ENCODE results near the gene SLC16A2.
"Not testable (repeated sequence)": the region's sequence is repeated elsewhere in the genome, so short reads cannot be mapped to it uniquely, and the experiment has no call there.

SLC16A2 gene

DNA sequence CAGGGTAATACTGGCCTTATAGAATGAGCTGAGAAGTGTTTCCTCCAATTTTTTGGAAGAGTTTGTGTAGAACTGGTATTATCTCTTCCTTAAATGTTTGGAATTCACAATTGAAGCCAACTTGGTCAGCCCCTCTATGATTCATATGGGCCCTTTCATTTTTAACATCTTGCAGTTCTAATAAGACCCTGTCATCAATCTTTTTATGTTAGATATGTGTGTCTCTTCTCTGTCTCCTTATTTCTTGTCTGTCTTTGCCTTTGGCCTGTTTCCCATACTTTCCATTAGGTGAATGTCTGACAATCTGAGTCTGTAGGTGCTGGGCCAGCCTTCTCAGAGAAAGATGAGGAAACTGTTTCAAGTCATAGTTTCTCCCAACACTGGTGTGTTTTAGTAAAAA lies 88.7 kb downstream of the SLC16A2 start:
- DNase-seq, result no peak

DNA sequence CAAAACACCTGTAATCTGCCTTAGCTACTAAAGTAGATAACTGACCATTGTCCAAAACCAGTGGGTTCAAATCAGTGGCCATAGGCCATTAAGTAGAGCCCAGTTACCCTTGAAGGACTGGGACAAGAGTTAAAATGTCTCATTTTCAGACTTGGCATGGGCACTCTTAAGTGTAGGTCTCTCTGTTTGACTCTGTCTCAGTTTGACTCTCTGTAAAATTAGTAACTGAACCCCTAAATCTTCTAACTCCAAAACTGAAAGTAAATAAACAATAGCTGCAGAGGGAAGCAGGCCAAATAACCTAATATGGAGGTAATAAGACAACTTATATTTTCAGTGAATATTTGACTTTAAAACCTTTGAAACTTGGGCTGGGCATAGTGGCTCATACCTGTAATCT lies 89.1 kb downstream of the SLC16A2 start:
- DNase-seq, result no peak

GRCh38 chrX:74511704-74512103 lies 90.4 kb downstream of the SLC16A2 start:
- DNase-seq, result no peak

GRCh38 chrX:74514384-74514783 lies 93.1 kb downstream of the SLC16A2 start:
- no peak for DNase-seq

GRCh38 chrX:74515356-74515755 lies 94.1 kb downstream of the SLC16A2 start:
- DNase-seq, result no peak

DNA sequence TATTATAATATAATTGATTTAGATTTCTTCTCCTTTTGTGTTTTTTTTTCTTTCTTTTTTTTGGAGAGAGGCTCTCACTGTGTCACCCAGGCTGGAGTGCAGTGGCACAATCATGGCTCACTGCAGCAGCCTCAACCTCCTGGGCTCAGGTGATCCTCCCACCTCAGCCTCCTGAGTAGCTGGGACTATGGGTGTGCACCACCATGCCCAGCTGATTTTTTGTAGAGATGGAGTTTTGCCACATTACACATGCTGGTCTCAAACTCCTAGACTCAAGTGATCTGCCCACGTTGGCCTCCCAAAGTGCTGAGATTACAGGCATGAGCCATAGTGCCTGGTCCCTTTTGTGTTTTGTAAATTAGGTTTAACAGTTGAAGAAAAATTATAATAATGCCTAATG lies 94.7 kb downstream of the SLC16A2 start:
- DNase-seq, result not testable (repeated sequence)

- DNase-seq, result no peak
Observed at GRCh38 chrX:74519870-74520269, 98.6 kb downstream of the SLC16A2 start.

DNA sequence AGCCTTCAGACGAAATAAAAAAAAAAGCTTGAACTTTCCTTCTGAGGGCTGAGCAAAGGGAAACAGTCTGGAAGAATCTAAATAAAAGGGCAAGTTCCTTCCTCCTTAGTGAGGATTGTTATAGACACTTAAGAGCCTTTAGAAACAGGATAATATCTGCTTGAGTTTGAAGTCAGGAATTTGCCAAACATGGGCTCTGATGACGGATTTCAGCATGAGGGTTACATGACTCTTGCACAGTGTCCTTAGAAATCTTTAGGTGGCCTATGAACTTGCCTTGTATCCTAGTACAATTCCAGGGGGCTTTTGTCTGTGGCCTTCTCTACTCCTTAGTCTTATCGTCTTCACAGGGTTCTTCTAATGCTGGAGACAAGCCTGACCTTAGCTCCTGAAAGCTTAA lies 99.0 kb downstream of the SLC16A2 start:
- DNase-seq, result no peak

- no peak for DNase-seq
Observed at GRCh38 chrX:74520896-74521295, 99.6 kb downstream of the SLC16A2 start.

GRCh38 chrX:74521961-74522751 lies 100.9 kb downstream of the SLC16A2 start:
- DNase-seq, result peak; percentile 48

DNA sequence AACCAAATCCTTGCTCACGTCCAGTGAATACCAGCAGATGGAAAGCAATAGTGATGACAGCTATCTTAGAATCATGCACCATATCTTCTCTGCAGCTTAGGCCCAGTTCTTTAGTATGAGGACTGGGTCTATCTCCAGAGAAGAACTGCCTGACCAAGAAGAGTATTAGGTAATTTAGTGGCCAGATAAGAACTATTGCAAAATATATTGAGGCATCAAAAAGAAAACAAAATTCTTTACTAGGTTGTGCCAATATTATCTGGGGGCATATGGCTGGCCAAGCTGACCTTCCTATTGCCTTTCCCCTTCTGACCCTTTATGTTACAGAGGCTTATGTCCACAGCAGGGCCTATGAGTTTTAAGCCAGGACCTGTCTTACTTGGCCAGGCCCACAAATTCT lies 101.9 kb downstream of the SLC16A2 start:
- no peak for DNase-seq

GRCh38 chrX:74523870-74524735 lies 102.8 kb downstream of the SLC16A2 start:
- DNase-seq, result no peak

DNA sequence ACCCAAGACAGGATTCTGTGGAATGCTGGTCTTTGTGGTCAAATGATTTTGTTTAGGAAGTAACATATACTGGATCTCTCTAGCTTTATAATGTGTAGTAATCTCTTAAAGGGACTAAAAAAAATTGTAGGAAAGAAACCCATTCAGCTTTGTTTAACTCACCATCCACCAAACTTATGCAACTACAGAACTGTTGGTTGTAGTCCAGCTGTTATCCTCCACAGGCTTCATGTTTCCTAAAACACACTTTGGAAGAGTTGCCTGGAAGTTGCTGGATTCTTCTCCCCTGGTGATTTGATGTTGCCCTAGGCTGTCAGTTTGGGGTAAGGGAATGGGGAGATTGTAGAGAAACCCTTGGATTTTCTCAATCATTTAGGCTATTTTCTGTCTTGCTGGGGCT lies 103.8 kb downstream of the SLC16A2 start:
- no peak for DNase-seq

GRCh38 chrX:74526764-74527163 lies 105.5 kb downstream of the SLC16A2 start:
- DNase-seq, result no peak

- DNase-seq, result no peak
Observed at GRCh38 chrX:74527350-74527749, 106.1 kb downstream of the SLC16A2 start.

DNA sequence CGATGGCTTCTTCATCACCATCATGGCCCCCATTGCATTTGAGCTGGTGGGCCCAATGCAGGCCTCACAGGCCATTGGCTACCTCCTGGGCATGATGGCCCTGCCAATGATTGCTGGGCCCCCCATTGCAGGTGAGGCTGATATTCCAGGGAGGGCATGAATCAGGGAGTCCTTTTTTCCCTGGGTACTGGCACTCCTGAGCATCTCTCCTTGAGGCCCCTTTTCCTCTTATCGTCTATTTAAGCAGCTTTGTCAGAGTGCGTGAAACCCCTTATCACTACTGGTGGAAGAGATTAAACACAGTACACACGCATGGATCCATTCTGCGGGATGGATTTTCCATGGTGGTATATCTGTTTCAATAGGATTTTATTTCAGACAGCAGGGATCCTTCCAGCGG lies 108.0 kb downstream of the SLC16A2 start:
- DNase-seq, result no peak

DNA sequence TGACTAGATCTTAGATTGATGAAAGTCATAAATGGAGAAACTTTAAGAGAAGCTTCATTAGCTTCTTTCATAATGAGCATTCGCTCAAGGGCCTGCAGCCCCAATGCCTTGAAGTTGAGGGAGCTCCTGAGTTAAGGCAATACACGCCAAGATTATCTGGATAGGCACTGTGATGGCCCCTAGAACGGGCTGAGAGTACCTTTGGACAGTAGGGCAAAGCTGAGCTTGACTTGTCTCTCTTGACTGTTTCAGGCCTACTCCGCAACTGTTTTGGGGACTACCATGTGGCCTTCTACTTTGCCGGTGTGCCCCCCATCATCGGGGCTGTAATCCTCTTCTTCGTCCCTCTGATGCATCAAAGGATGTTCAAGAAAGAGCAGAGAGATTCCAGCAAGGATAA lies 109.8 kb downstream of the SLC16A2 start:
- DNase-seq, result no peak

- no peak for DNase-seq
Observed at GRCh38 chrX:74534569-74535038, 113.3 kb downstream of the SLC16A2 start.

GRCh38 chrX:74535086-74535407 lies 113.8 kb downstream of the SLC16A2 start:
- DNase-seq, result no peak

DNA sequence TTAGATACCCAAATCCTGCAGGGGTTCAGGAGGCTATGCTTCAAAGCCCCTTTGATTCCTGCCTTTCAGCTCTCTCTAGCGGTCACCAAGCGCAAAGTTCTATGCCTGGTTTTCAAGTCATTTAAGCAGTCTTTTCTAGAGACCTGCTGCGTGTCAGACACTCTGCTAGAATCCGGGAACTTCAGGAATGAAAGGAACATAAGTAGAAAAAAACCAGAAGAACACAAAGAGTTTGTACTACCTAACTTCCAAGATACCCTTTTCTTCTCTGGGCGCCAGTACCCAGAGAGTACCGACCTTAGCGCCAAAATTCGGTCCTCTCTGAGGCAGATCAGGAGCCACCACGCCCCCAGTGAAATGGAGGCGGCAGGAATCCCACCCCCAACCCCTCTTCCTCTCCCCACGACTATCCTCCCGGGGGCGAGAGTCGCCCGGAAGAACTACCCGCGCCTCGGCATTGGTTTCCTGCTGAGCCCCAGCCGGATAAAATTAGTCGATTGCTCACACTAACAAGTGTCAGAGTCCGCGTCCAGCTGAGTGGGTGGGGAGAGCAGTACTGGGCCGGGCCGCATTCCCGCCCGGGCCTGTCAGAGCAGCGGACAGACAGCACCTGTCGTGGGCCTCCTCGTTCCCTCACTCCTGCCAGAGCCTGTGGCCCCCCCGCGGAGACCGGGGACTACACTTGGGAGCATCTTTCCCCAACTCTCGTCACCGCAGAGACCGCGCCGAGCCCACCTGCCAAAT lies 114.3 kb downstream of the SLC16A2 start:
- DNase-seq, result peak; percentile 79

DNA sequence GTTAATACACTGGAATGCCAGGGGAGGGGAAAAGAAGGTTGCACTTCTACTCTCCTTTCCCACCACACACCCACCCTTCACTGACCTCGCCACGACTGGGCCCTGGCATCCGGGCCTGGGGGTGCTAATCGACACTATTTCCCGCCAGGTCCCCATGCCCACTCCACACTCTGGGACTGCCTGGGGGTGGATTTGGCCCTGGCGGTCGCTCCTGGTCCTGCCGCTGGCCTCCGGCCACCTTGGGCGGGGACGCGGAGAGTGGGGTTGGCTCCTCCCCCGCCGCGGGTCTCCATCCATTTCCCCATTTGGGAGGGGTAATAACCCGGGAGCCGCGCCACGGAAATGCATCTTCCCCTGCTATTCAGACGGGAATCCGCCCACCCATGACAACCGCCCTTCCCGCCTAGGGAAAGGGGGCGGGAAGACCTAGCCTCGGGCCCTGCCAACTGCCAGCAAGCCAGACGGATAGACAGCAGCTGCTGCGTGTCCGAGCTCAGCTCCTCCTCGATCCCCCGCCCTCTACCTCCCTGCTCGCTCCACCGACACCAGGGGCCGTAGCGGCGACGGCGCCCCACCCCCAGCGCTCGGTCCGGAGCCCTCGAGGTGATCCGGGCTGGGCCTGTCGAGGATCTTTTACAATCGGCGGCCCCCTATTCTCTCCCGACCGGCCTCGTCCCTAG lies 115.0 kb downstream of the SLC16A2 start:
- DNase-seq, result peak; percentile 91

- DNase-seq, result peak; percentile 65
Observed at GRCh38 chrX:74536832-74537371, 115.6 kb downstream of the SLC16A2 start.

Measured in eye (tissue), 1 donor.